Suppressor macrophage treated with lipopolysaccharide for 1 hour (primary cell): Measurements from ENCODE around the gene ZFYVE27.
"Not testable (repeated sequence)": the region's sequence is repeated elsewhere in the genome, so short reads cannot be mapped to it uniquely, and the experiment has no call there.

Source experiments
- DNase-seq, 3 donors: peaks; one replicate each; pipeline ENCODE4 v3.0.0-alpha.2; 2020 to 2022

ZFYVE27 gene, protein sequence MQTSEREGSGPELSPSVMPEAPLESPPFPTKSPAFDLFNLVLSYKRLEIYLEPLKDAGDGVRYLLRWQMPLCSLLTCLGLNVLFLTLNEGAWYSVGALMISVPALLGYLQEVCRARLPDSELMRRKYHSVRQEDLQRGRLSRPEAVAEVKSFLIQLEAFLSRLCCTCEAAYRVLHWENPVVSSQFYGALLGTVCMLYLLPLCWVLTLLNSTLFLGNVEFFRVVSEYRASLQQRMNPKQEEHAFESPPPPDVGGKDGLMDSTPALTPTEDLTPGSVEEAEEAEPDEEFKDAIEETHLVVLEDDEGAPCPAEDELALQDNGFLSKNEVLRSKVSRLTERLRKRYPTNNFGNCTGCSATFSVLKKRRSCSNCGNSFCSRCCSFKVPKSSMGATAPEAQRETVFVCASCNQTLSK

GRCh38 chr10:97736902-97737769, at the start of gene ZFYVE27:
Gene ZFYVE27 (plus strand): TSS chr10:97737128. CDS start chr10:97738478, 1,350 bp downstream.
- peak; percentile 99 to 100 (median 99) for DNase-seq

DNA sequence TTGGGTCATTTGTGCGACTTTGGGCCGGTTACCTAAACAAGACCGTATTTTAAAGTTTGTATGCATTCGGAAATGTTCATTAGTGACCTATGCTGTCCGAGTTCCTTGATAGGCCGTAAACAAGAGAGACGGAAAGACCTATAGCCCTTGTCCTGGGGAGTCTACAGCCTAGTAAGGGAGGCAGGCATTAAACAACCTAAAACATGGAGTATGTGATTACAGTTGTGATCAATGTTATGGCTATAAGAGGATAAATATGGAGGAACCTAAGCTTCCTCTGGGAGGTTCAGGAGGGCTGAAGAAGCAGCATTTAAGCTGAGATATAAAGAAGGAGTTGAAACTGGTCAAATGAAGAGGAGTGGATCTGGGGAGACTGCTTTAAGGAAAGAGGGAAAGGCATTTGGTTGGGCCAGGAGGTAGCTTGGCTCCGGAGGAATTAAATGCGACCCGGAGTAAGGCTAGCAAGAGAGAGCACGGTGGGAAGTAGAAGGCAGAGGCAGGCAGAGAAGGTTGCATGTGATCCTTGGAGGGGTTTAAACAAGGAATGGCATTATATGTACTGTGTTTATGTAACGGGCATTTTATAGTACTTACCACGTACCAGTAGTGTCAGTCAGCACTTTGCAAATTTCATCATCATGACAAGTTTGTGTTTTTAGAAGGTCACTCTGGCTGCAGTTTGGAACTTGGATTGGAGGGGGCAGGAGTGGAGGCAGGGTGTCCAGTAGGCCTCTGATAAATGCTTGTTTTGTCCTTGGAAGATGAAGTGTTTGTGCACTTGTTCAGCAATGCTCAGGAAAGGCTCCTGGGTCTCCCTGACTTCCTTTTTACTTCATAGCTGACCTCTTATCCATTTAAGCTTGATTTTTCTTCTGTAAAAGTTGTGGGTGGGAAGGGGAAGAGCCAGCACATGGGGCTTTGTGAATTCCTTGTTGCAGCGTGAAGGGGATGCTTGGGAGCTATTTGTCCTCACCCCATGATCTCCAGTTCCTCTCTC, 48.8 kb upstream of the ZFYVE27 start:
- DNase-seq: peak; percentile 69 to 76 (median 75)

- peak; percentile 94 to 99 (median 98) for DNase-seq
These were observed 47.3 kb upstream of the ZFYVE27 start for GRCh38 chr10:97689559-97690020.

DNA sequence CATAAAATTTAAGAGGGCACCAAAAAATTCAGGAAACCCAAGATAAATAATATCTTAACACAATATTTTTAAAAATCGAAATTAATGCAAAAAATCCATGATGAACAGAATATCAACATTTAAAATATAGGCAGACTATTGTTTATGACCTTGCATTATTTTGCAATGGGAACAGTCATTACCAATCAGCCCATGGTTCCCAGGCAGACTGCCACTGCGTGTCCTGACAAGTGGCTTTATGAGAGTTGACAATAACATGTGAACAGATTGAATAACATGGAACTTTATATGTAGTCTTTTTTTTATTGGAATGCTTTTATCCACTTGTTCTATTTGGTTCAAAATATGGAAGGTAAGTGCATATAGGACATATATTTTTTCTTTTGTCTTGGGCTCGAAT, 46.8 kb upstream of the ZFYVE27 start:
- DNase-seq: peak; percentile 42 to 59 (median 47)

DNA sequence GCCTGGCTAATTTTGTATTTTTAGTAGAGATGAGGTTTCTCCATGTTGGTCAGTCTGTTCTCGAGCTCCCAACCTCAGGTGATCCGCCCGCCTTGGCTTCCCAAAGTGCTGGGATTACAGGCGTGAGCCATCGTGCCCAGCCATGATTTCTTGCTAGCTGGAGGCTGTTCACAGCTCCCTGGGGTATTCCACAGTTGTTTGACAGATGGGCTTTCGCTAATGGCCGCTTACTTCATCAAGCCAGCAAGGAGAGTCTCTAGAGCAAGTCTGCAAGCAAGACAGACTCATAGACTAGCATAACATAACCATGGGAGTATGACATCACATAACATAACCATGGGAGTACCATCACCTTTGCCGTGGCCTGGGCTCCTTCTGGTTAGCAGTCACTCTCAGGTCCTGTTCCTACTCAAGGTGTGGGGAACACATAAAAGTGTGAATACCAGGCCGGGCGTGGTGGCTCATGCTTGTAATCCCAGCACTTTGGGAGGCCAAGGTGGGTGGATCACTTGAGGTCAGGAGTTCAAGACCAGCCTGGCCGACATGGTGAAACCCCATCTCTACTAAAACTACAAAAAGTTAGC, 38.8 kb upstream of the ZFYVE27 start:
- DNase-seq: not testable (repeated sequence)

DNA sequence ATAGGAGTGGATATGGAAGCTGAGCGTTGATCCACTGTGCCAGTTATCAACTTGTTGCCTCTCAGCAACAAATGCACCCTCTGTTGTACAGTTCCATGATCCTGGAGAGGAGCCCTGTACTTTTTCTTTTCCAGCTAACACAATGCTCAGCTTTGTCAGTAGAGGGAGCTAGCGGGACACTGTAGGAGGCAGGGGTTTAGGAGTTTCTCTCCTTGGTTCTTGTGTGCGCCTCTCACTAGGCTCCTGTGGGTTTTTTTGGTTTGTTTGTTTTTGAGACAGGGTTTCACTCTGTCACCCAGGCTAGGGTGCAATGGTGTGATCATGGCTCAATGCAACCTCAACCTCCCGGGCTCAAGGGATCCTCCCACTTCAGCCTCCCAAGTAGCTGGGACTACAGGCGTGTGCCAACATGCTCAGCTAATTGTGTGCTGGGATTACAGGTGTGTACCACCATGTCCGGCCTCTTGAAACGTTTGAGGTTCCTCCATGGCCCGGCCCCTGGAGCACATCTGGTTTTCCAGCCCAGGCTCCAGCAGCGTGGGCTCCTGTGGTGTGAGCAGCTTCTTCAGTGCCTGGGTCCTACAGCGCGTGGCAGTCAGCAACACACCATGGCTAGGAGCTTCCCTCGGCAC, 35.4 kb upstream of the ZFYVE27 start:
- DNase-seq: peak; percentile 78 to 84 (median 83)

- DNase-seq: no peak
These were observed 33.4 kb upstream of the ZFYVE27 start for GRCh38 chr10:97703398-97704067.

DNA sequence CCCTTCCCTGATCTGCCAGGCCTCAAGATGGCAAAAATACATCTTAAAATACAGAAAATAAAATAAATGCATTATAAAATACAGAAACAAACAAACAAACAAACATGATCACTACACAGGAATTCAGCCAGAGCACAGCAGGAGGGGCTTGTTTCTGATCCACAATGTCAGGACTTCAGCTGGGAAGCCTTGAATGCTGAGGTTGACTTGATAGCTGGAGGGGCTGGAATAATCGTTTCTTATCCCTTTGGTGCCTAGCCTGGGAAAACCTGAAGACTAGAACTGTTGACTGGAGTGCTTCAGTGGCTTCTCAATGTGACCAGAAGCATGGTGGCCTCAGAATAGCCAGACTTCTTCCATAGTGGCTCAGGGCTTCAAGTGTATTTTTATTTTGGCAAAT, 32.6 kb upstream of the ZFYVE27 start:
- no peak for DNase-seq

GRCh38 chr10:97705006-97705670, 31.8 kb upstream of the ZFYVE27 start:
- DNase-seq: no peak

- no peak for DNase-seq
These were observed 29.6 kb upstream of the ZFYVE27 start for GRCh38 chr10:97707134-97707861.

- DNase-seq: no peak
These were observed 28.8 kb upstream of the ZFYVE27 start for GRCh38 chr10:97708167-97708566.

DNA sequence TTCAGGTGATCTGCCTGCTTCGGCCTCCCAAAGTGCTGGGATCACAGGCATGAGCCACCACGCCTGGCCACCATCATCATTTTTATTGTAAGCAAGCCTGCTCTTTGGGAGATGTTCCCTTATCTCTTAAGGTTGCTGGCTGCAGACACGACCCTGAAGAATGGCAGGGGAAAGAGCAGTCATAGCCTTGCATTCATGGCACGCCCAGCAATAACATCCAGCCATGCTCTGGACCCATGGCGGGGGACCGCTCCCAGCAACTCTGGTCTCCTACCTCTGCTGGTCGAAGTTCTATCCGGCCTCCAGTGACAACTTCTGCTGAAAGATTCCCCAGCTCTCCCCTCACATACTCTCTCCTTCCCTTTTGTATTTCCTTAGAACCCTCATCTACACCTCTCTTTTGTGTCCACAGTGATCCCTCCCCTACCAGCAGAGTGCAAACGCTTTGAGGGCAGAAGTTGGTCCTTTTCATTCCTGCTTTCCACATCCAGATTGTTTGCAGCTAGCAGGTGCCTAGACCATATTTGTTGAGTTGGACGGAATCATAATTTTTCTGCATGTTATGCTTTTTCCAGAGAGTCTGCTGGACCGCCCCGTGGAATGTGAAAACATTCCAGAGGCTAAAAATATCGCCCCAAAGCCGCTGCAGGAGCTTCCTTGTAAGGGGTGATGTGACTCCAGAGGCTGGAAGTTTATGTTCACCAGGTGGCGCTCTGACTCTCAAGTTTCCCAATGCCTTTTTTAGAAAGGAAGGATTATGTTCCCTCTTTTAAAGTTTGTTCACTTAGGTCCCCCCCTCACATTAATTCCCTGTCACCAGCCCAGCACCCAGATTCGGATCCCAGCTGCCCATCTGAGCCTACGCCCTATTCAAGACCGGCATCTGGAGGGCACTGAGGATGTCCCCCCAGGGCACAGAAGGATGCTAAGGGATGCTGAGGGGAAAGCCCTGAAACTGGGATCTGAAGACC, 27.7 kb upstream of the ZFYVE27 start:
- DNase-seq: peak; percentile 73 to 82 (median 77)

- peak; percentile 38 to 49 (median 46) for DNase-seq
These were observed 25.0 kb upstream of the ZFYVE27 start for GRCh38 chr10:97711640-97712572.

- DNase-seq: peak in 1 of 3 donors; percentile 42
These were observed 23.5 kb upstream of the ZFYVE27 start, which contains the start of gene MARVELD1 for GRCh38 chr10:97713339-97713825. Gene MARVELD1 (plus strand): TSS chr10:97713730. CDS start chr10:97713877, 147 bp downstream.

DNA sequence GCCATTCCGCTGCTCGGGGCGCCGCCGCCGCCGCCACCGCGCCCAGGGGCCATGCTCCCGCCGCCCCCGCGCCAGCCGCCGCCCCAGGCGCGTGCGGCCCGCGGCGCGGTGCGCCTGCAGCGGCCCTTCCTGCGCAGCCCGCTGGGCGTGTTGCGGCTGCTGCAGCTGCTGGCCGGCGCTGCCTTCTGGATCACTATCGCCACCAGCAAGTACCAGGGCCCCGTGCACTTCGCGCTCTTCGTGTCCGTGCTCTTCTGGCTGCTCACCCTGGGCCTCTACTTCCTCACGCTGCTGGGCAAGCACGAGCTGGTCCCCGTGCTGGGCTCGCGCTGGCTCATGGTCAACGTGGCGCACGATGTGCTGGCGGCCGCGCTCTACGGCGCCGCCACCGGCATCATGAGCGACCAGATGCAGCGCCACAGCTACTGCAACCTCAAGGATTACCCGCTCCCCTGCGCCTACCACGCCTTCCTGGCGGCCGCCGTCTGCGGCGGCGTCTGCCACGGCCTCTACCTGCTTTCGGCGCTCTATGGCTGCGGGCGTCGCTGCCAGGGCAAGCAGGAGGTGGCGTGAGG, 23.0 kb upstream of the ZFYVE27 start:
- DNase-seq: peak; percentile 75 to 81 (median 78)
